Iris pigment epithelial cell (primary cell): ENCODE results near the gene SPATA46.
A peak's percentile ranks its signal among the peaks of the same experiment; 100 is the strongest.

Experiments
- DNase-seq: peaks from one replicate; pipeline ENCODE4 v3.0.0-alpha.2; 2011; ENCODE audit warnings: low read depth

The SPATA46 gene

GRCh38 chr1:162374406-162374805, 2.2 kb downstream of the SPATA46 start:
- DNase-seq = no peak

DNA sequence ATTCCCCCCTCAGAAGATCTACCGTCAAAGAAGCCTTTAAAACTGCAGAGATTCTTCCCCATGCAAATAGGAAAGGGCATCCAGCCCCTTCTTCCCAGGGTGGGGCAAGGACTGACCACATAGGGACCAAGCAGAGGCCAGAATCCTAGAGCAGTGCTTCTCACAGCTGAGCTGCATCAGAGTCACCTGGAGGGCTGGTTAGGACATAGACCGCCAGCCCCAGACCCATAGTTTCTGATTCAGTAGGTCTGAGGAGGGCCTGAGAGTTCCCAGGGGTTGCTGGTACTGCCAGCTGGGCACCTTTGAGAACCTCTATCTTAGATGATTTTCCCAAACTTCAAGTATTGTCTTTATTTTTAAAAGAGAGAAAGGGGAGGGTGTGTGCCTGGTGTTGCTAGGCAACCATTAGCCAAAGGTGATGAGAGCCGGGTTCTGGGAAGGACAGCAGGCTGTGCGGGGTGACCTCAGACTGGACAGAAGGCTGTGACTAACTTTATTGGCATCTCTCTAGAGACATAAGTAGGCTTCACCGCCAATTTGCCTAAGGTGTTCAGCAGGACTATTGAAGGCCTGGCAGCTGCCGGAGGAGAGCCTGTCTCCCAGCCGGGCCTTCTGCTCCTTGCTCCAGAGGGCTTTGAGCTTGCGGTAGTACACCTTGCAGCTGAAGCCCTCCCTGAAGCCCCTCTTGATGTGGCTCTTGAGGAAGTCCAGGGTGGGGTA, 3.0 kb downstream of the SPATA46 start:
- peak; percentile 74 for DNase-seq

- no peak for DNase-seq
Observed at GRCh38 chr1:162373072-162373427, 3.6 kb downstream of the SPATA46 start.

DNA sequence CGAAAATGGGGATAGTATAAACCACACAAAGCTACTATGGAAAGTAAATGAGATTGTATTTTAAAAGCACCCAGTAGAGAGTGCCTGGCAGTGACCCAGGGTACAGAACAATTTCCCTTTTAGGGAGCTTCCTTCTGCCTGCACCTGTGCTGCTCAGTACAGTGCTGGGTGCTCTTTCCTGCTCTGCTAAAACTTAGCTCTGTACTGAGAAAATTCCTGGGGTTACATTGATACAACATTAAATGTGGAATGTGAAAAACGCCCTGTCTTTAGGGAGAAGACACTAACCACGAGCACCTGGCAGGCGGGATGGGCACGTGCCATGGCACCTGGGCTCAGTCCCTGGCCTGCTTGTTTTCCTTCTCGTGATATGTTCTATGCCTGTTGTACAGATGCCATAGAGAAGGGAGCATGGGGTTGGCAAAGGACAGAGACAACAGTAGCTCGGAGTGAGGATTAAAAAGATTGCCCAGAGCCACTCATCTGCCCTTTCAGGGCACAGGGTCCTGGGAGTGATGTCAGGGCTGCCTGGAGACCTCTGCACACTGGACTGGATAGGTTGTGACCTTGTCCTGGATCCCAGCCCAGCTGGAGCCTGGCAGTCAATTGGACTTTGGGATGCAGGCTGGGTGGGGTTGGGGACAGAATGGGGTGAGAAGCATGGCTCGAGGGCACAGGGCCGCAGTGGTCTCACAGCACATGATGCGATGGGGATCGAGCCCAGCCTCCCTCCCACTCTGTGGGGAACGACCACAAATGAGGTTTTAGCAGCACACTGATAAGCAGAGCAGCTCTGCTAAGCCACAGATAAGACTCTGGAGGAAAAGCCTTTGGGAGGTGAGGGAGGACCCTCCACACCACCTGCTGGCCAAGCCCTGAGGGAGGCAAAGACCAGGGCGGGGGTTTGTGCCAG, 4.2 kb downstream of the SPATA46 start:
- DNase-seq = no peak

GRCh38 chr1:162371611-162372010, 5.0 kb downstream of the SPATA46 start:
- peak; percentile 60 for DNase-seq

GRCh38 chr1:162370721-162371120, 5.9 kb downstream of the SPATA46 start:
- no peak for DNase-seq

- DNase-seq = no peak
Observed at GRCh38 chr1:162370161-162370560, 6.5 kb downstream of the SPATA46 start.

GRCh38 chr1:162369571-162369970, 7.1 kb downstream of the SPATA46 start:
- DNase-seq = no peak

- DNase-seq = no peak
Observed at GRCh38 chr1:162368451-162368850, 8.2 kb downstream of the SPATA46 start.

DNA sequence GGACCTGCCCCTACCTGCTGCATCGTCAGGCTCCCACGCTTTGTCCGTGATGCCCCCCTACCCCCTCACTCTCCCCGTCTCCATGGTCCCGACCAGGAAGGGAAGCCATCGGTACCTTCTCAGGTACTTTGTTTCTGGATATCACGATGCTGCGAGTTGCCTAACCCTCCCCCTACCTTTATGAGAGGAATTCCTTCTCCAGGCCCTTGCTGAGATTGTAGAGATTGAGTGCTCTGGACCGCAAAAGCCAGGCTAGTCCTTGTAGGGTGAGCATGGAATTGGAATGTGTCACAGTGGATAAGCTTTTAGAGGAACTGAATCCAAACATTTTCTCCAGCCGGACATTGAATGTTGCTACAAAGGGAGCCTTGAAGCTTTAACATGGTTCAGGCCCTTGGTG, 8.9 kb downstream of the SPATA46 start:
- no peak for DNase-seq

DNA sequence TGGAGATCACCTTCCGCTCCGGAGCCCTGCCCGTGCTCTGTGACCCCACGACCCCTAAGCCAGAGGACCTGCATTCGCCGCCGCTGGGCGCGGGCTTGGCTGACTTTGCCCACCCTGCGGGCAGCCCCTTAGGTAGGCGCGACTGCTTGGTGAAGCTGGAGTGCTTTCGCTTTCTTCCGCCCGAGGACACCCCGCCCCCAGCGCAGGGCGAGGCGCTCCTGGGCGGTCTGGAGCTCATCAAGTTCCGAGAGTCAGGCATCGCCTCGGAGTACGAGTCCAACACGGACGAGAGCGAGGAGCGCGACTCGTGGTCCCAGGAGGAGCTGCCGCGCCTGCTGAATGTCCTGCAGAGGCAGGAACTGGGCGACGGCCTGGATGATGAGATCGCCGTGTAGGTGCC, 9.6 kb downstream of the SPATA46 start:
- DNase-seq = no peak

- no peak for DNase-seq
Observed at GRCh38 chr1:162366671-162367070, 10.0 kb downstream of the SPATA46 start.

DNA sequence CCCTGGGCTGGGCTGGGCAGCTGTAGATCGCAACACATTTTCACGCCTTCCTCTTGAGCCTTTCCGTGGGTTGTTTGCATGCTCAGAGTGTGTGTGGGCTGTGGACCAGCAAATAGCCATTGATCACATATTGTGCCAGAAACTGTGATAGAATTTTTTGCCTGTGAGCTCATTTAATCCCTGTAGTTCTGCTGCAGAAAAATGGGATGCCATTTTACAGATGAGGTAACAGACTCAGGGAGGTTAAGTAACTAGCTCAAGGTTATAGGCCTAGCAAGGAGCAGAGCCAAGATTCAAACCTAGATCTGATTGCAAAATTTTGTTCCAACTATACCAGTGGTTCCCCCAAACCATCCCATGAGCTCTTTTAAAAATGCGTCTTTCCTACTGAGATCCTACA, 10.5 kb downstream of the SPATA46 start:
- DNase-seq = peak; percentile 56

- DNase-seq = no peak
Observed at GRCh38 chr1:162365284-162366020, 11.2 kb downstream of the SPATA46 start.

DNA sequence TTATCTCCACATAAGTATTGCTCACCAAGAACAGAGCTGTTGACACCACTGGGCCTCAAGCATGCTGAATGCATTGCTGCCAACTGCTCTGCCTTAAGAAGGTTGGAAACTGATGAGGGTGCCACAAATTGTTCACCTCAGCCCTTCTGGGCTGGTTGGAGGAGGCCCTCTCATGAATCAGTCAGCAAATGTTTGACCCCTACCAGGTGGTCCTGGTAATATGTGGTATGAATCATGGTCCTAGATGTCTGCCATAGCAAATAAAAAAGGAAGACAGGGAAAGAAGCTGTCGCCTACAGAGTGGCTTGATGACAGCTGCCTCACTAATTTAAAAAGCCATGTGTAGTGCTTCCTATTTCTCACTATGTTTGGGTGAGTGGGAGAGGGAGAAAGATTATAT, 12.2 kb downstream of the SPATA46 start:
- no peak for DNase-seq

DNA sequence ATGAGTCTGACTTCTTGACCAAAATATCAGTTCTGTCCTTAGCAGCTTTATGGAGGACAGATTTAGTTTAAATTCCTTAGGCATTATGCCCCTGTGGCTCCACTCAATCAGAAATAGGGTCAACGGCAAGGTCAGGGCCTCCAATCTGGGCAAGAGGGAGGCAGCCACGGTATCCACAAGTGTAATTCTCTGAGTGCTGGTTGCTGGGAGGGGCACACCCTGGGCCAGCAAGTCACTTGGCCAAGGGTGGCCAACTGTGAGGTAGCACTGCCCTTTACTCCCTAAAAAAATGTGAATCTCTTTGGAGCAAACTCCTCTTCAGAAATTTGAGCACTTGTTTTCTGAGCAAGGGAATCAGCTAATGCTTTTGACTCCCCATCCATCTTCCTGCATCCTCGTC, 12.8 kb downstream of the SPATA46 start:
- no peak for DNase-seq

GRCh38 chr1:162361349-162361748, 15.3 kb downstream of the SPATA46 start:
- no peak for DNase-seq

- DNase-seq = no peak
Observed at GRCh38 chr1:162360874-162361260, 15.8 kb downstream of the SPATA46 start.

DNA sequence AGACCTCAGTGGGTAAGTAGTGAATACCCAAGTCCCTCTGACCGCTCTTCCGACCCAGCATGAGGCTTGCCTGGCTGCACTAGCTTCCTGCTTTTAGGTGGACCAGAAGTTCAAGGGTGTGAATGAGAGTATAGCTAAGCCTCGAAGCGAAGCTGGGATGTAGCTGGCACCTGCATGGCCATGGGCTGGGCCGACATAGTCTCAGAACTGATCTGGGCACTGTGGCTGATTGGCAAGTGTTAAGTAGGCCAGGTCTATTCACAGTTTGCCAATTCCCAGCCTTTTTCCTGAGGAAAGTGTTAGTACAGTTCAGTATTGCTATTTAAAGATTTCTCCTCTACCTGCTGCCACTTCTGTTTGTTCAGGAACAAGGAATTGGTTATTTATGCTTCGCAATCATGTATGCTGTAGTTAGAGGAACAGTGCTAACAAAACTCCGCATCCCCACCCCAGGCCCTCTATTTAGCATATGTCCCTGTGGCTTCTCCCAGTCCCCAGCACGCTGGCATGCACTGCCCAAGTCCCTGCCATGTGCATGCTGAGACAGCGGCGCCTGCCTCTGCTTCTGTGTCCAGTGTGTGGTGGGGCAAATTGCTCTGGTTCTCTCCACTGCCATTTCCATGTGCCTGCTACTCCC, 16.3 kb downstream of the SPATA46 start:
- DNase-seq = no peak

GRCh38 chr1:162359523-162360236, 17.0 kb downstream of the SPATA46 start:
- DNase-seq = no peak

- DNase-seq = no peak
Observed at GRCh38 chr1:162358928-162359327, 17.7 kb downstream of the SPATA46 start.
